GM18909 (cell line): ENCODE measurements around the gene PRRC2C.
"Not testable (repeated sequence)": the region's sequence is repeated elsewhere in the genome, so short reads cannot be mapped to it uniquely, and the experiment has no call there.

ENCODE experiments used
- ATAC-seq: cut with Tn5 transposase; IDR thresholded peaks from one replicate; pipeline ENCODE4 v1.9.1; 2021; ENCODE audit warnings: mild to moderate bottlenecking; ENCODE audit not compliant: unreplicated experiment, poor library complexity

PRRC2C gene

DNA sequence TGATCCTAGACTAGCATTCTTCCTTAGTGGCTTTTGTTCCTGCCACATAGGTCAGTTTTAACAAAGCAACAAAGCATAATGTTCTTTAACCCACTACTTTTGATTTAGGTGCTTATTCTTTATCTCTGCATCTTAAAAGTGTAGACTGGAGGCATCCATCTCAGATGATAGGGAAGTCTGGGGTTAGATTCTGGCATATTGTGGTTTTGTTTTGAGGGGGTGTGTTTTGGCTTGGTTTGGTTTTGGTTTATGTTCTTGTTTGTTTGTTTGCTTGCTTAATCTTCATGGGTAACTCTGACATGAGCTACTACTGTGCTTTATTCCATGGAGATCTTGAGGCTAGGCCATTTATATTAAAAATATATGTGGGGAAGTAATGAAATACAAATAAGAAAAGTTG lies 96.4 kb downstream of the PRRC2C start:
- ATAC-seq, result no peak

DNA sequence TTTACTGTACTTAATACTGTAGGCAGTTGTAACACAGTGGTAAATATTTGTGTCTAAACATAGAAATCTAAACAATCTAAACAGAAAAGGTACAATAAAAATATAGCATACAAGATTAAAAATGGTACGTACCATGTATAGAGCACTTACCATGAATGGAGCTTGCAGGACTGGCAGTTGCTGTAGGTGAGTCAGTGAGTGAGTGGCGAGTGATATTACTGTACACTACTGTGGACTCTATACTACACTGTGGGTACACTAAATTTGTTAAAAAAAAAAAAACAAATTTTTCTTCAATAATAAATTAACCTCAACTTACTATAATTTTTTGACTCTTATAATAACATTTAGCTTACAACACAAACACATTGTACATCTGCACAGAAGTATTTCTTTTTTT lies 97.3 kb downstream of the PRRC2C start:
- no peak for ATAC-seq

DNA sequence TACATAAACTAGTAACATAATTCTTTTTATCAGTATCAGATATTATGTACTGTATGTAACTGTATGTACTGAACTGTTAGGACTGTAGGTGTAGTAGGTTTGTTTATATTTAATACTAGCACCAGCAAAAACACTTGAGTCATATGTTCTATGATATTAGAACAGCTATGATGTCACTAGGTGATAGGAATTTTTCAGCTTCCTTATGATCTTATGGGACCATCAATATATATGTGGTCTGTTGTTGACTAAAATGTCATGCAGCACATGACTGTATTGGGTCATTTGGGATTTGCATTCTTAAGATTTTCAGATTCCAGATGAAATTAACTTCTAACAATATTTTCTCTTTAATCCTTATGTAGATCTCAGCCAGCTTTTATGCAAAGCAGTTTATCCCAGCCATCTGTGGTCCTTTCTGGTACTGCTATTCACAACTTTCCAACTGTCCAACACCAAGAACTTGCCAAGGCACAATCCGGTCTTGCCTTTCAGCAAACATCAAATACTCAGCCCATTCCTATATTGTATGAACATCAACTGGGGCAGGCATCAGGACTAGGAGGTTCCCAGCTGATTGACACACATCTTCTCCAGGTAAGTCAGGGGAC lies 98.4 kb downstream of the PRRC2C start:
- no peak for ATAC-seq

DNA sequence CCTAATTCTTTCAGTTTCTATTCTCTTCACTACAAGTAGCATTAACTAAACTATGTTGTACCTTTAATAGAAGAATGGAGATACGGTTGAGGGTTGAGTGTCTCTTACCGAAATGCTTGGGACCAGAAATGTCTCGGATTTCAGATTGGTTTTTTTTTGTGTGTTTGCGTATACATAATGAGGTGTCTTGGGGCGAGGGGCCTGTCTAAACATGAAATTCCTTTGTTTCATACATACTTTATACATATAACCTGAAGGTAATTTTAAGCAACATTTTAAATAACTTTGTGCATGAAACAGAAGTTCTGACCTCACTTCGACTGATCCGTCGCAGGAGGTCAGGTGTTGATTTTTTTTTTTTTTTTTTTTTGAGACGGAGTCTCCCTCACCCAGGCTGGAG lies 100.4 kb downstream of the PRRC2C start:
- ATAC-seq, result no peak

DNA sequence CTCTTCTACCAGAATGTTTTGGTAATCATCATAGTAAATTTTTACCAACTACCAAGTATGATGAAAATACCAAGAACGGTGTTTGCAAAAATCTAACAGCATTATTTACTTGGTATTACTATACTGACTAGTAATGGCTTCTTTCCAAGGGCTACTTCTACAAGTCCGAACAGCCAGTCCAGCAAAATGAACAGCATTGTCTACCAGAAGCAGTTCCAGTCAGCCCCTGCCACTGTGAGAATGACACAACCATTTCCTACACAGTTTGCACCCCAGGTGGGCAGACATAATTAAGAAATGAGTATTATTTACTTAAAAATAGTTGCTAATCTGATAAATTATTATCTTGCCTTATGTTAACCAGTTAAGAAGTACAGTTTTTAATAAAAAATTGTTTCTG lies 102.9 kb downstream of the PRRC2C start:
- ATAC-seq, result no peak

DNA sequence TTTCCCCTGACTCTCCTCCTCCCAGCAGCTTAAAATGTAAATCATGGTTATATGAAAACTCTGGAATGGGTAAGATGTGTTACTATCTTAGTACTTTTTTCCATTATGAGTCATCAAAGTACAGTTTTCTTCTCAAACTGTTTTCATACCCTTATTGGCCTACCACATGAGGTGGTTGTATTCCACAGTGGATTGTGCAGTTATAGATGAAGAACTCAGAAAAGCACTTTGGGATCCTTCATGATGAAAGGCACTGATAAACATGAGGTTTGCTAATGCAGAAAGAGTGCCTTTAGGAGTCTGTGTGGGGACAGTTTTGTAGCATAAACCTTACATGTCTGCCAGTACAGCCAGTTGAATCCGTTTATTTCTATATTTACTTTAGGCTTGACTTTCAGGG lies 104.7 kb downstream of the PRRC2C start:
- ATAC-seq, result no peak

DNA sequence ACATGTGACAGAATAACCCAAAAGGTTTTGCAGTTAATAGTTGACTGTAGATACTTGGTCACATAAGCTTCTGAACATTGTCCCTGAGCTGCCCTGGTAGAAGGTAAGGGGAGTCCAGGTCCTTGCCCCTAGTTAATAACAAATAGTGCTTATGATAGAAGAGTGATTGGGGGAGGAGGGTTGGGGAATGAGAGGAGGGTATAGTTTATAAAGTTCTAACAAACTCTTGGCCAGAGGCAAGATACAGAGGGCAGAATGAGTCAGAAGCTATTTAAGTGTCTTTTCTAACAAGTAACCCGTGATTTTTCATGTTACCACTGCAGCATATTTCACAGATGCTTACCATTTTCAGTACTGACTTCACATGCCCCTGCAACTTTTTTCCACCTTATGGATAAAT lies 110.0 kb downstream of the PRRC2C start:
- ATAC-seq, result no peak

DNA sequence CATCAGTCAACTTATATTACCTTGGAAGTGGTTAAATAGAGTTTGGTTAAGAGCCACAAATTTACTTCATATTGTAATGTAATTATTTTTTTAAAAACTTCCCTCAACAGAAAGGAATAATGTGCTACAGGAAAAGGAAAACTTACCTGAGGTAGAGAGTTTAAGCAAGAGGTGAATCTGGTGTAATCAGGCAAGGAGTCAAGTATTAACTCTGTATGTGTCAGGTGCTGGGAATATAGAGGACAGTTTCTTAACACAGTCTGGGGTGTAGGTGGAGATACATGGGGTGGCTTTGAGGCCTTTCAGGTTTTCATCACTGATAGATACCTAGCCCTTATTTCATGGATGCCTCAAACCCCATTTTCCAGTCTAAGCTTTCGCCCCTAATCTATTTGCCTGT lies 110.8 kb downstream of the PRRC2C start:
- ATAC-seq, result no peak

DNA sequence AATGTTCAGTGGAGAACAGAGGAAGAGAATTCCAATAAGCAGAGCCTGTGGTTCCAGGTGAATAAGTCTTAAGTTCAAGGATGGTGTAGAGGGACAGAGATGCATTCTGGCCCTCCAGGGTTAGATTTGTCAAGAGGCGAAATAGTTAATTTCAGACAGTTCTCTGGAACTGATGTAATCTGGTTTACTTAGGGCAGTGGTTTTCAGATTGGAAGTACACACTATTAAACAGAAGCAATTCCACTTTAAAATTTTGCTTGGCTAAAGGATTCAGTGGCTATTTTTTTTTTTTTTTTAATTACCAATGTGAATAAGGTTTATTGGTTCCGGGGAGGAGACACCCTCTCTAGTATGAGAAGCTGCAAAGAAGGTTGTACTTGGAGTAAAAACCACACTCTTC lies 111.4 kb downstream of the PRRC2C start:
- no peak for ATAC-seq

DNA sequence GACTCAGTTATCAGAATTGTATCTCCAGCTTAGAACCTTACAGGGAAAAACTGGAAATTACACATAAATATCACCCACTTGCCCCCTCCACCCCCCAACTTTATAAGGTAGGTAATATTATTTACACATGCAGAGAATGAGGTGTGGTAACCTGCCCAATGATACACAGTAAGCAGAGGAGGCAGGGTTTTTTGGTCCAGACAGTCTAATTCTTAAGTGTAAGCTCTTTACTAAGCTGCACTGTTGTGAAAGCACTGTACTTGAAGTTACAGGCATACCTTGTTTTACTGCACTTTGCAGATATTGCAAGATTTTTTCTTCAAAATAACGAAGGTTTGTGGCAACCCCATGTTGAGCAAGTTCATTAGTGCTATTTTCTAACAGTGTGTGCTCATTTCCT lies 111.9 kb downstream of the PRRC2C start:
- no peak for ATAC-seq

DNA sequence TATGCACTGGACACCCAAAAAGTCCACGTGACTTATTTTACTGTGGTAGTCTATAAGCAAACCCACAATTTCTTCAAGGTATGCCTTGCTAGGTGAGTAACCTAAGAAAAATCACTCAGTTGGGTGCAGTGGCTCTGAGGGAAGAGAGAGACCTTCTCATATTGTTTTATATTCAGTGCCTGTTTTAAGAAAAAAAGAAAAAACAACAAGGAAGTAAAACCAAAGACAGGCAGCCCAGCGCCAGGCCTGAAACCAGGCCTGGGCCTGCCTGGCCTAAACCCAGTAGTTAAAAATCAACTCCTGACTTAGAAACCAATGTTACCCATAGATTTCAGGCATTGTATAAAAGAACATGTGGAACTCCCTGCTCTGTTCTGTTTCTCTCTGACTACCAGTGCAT lies 115.0 kb downstream of the PRRC2C start:
- ATAC-seq, result not testable (repeated sequence)

DNA sequence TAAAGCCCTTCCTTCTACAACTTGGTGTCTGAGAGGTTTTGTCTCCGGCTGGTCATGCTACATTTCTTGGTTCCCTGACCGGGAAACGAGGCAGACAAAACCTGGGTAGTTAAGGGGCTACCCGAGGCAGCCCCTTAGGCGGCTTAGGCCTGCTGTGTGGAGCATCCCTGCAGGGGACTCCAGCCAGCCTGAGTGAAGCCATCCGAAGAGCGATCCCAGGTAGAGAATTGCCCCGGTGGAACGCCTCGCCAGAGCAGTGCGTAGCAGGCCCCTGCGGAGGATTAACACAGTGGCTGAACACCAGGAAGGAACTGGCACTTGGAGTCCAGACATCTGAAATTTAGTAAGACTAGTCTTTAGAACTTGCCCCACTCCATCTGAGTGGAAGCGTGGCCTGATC lies 115.5 kb downstream of the PRRC2C start:
- ATAC-seq, result no peak

DNA sequence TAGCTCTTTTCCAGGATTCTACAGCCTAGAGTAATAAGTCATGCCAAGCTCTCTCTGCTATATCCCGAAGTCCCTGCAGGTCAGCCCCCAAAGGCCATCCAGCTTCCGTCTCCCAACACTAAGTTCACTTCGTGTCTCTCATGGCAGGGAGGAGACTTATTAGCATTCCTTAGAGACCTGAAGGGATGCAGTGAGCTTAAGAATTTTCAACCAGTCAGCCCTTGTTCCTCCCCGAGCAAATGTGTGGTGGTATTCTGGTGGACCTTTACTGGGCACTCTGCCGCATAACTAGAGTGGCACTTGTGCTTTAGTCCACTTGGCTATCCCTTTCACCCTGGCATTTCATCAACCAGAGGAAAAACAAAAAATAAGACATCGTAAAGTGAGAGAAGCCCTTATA lies 117.7 kb downstream of the PRRC2C start:
- ATAC-seq, result not testable (repeated sequence)

DNA sequence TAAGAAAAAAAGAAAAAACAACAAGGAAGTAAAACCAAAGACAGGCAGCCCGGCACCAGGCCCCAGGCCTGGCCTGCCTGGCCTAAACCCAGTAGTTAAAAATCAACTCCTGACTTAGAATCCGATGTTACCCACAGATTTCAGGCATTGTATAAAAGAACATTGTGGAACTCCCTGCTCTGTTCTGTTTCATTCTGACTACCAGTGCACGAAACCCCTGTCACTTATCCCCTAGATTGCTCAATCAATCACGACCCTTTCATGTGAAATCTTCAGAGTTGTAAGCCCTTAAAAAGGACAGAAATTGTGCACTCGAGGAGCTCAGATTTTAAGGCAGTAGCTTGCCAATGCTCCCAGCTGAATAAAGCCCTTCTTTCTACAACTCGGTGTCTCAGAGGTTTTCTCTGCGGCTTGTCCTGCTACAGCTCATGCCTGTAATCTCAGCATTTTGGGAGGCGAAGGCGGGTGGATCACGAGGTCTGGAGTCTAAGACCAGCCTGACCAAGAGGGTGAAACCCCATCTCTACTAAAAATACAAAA lies 121.1 kb downstream of the PRRC2C start:
- peak; percentile 57 for ATAC-seq

DNA sequence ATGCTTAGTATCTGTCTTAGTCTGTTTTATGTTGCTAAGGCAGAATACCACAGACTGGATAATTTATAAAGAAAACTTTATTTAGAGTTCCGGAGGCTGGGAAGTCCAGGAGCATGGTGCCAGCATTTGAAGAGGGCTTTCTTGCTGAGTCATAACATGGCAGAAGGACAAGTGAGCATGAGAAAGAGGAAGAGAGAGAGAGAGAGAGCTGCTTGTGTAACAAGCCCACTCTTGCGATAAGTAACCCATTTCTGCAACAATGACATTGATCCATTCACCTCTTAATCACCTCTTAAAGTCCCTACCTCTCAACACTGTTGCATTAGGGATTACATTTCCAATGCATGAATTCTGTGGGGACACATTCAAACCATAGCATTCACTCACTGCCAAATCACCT lies 125.1 kb downstream of the PRRC2C start:
- peak; percentile 61 for ATAC-seq

DNA sequence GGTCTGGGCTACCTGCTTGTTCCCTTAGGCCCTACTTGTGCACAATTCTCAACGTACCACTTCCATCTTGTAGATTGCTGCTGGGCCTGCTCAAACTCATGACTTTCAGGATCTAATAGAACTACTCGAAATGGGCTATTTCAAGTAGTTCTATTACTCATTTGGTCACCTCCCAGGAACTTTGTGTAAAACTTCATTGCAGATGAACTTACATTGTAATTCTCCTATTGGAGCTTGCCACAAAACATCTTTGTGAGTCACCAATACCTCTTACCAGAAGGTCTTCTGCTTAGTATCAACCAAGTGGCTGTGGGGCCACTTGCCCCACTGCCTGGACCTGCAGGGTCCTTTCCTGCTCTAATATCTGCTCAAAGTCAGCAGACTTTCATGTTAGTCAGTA lies 126.0 kb downstream of the PRRC2C start:
- ATAC-seq, result no peak

DNA sequence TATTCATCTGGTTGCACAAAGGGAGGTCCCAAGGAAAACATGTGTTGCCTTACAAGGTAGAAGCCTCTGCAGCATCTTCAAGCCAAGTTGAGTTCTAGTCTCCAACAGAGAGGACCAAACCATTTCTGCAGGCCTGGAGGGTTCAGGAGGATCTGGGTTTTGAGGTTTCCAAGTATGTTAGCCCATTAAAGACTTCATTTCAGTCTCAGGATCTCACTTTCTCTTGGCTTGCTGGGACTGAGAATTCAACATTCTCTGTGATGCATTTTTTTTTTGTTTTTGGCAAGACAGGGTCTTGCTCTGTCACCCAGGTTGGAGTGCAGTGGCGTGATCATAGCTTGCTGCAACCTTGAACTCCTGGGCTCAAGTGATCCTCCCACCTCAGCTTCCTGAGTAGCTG lies 128.0 kb downstream of the PRRC2C start:
- ATAC-seq, result no peak

DNA sequence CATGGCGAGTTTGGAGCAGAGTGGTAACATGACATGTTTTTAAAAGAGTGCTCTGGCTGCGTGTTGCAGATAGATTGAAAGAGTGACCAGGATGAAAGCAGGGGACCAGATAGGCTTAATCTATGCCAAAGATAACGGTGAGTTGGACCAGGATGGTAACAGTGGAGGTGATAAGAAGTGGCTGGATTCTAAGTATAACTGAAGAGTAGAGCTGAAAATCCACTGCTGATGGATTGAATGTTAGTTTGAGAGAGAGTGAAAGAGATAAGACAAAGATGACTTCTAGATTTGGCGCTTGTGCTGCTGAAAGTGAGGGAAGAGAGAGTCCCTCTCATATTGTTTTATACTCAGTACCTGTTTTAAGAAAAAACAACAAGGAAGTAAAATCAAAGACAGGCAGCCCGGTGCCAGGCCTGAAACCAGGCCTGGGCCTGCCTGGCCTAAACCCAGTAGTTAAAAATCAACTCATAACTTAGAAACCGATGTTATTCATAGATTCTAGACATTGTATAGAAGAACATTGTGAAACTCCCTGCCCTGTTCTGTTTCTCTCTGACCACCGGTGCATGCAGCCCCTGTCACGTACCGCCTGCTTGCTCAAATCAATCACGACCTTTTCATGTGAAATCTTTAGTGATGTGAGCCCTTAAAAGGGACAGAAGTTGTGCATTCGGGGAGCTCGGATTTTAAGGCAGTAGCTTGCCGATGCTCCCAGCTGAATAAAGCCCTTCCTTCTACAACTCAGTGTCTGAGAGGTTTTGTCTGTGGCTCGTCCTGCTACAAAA lies 130.0 kb downstream of the PRRC2C start:
- ATAC-seq, result peak; percentile 39

DNA sequence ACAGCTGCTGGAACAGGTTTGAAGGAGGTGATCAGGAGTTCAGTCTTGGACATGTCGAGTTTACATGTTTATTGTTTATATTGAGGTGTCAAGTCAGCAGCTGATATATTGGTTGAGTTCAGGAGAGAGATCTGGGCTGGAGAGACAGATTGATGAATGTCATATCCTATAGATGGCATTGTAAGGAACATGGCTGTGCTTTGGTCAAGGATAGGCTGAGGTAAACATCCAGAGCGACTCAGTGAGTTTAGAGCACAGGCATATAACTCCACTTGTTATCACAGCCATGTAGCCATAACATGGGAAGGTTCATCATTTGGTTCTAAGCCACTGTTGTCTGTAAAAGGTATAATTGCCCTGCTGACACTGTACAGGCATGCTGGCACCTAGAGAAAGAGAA lies 131.3 kb downstream of the PRRC2C start:
- no peak for ATAC-seq

DNA sequence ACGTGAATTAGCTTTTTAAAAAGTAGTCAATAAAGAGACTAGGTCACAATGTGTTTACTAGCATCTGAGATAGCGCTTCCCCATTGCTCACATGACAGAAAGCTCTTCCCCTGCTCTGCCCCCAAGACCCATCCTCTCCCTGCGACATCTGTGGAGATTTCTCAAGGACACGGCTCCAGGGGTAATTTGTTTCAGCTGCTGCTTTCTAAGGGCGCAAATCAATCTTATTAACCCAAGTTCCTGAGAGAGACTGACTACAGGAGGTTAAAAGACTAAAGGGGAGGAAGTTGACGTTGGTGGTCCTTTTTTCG lies 136.8 kb downstream of the PRRC2C start, which contains the start of gene MYOCOS:
Gene MYOCOS, plus strand, starts transcription at position 92 of the 311 bp plus-strand sequence. CDS start 1,641 bp downstream, outside the sequence.
- ATAC-seq, result no peak

DNA sequence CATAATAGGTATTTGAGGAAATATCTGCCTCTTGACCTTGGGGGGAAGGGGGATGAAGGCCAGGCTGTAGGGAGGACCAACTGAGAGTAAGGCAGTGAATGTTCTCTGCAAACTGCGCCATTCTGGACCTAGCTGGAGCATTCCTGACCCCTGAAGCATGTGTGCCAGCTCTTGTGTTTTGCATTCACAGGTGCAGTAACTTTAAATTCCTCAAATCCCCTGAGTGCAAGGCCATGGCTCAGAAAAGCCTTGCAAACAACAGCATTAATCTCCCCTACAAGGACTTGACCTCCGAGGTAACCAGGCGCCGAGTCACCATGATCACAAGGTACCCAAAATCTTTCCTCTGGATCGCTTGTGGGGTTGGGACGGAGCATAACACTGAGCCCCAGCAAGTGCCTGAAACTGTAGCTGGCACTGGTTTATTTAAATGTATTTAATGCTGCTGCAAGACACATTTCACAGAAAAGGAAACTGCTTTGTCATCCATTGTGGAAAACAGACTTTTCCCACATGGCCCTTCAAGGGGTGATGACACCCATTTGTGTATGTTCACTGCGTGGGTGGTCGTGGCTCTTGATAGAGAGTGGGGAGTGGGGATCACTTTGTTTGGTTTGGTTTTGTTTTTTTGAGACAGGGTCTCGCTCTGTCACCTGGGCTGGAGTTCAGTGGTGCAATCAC lies 138.5 kb downstream of the PRRC2C start:
- ATAC-seq, result no peak
